Mesenchymal stem cell (in vitro differentiated cells and primary cell): ENCODE measurements around the gene CEND1.

Experiments
- DNase-seq: peaks from one replicate; pipeline ENCODE4 v3.0.0-alpha.2; 2013
- H2AFZ ChIP-seq: one replicate; pipeline ENCODE4 v1.6.1; 2013; ENCODE audit warnings: low read depth, mild to moderate bottlenecking, control low read depth, inconsistent platforms, low read length, moderate library complexity
- H2AK5ac ChIP-seq: 2 replicates; pipeline ENCODE4 v1.6.1; 2013; ENCODE audit warnings: low read length, moderate library complexity, mild to moderate bottlenecking, inconsistent platforms; ENCODE audit not compliant: severe bottlenecking
- H2BK120ac ChIP-seq: one replicate; pipeline ENCODE4 v1.6.1; 2013; ENCODE audit warnings: low read depth, mild to moderate bottlenecking, inconsistent platforms, low read length, moderate library complexity
- H2BK12ac ChIP-seq, 2 experiments: one replicate each; pipeline ENCODE4 v1.6.1; 2013; ENCODE audit warnings: inconsistent platforms in 2 of 2, low read length in 2 of 2, mild to moderate bottlenecking in 2 of 2, moderate library complexity in 2 of 2, control low read depth in 1 of 2
- H2BK15ac ChIP-seq: one replicate; pipeline ENCODE4 v1.6.1; 2013; ENCODE audit warnings: mild to moderate bottlenecking, low read depth, inconsistent platforms; ENCODE audit not compliant: poor library complexity, severe bottlenecking
- H2BK5ac ChIP-seq: 2 replicates; pipeline ENCODE4 v1.6.1; 2013; ENCODE audit warnings: low read depth, mild to moderate bottlenecking, low read length, control low read depth, inconsistent platforms; ENCODE audit not compliant: poor library complexity, severe bottlenecking
- H3K14ac ChIP-seq, 2 experiments: one replicate each; pipeline ENCODE4 v1.6.1; 2013; ENCODE audit warnings: inconsistent platforms in 2 of 2, low read length in 2 of 2, control low read depth in 1 of 2, mild to moderate bottlenecking in 1 of 2, moderate library complexity in 1 of 2
- H3K18ac ChIP-seq, 2 experiments: one replicate each; pipeline ENCODE4 v1.6.1; 2013; ENCODE audit warnings: inconsistent platforms in 2 of 2, low read length in 2 of 2, control low read depth in 1 of 2, low read depth in 1 of 2, mild to moderate bottlenecking in 1 of 2
- H3K23ac ChIP-seq, 2 experiments: one replicate each; pipeline ENCODE4 v1.6.1; 2013; ENCODE audit warnings: inconsistent platforms in 2 of 2, low read length in 2 of 2, mild to moderate bottlenecking in 2 of 2, moderate library complexity in 2 of 2, control low read depth in 1 of 2
- H3K27ac ChIP-seq: 2 replicates; pipeline ENCODE4 v1.5.1; 2013; ENCODE audit warnings: mild to moderate bottlenecking, moderate library complexity, low read length, control low read depth, inconsistent platforms; ENCODE audit not compliant: poor library complexity, severe bottlenecking
- H3K27me3 ChIP-seq, 2 experiments: 2 replicates each; pipeline versions ENCODE4 v1.6.1 to v1.7.0; 2013; ENCODE audit warnings: low read length in 2 of 2, mild to moderate bottlenecking in 2 of 2, moderate library complexity in 2 of 2, control low read depth in 1 of 2, inconsistent platforms in 1 of 2; ENCODE audit not compliant: control insufficient read depth in 1 of 2, insufficient read depth in 1 of 2
- H3K36me3 ChIP-seq, 2 experiments: 2 replicates each; pipeline versions ENCODE4 v1.6.1 to v1.7.0; 2013; ENCODE audit warnings: low read length in 2 of 2, control low read depth in 1 of 2, inconsistent platforms in 1 of 2, low read depth in 1 of 2, mild to moderate bottlenecking in 1 of 2; ENCODE audit not compliant: insufficient read depth in 2 of 2, control insufficient read depth in 1 of 2
- H3K4ac ChIP-seq, 2 experiments: one replicate each; pipeline ENCODE4 v1.6.1; 2013; ENCODE audit warnings: inconsistent platforms in 2 of 2, low read length in 2 of 2, mild to moderate bottlenecking in 2 of 2, moderate library complexity in 2 of 2, control low read depth in 1 of 2, low read depth in 1 of 2
- H3K4me1 ChIP-seq: 2 replicates; pipeline ENCODE4 v1.6.1; 2013; ENCODE audit warnings: low read depth, low read length, control low read depth; ENCODE audit not compliant: control insufficient read depth, insufficient read depth
- H3K4me2 ChIP-seq: 2 replicates; pipeline ENCODE4 v1.6.1; 2013; ENCODE audit warnings: low read length, mild to moderate bottlenecking, inconsistent platforms; ENCODE audit not compliant: poor library complexity, severe bottlenecking
- H3K4me3 ChIP-seq, 2 experiments: 2 replicates each; pipeline versions ENCODE4 v1.5.1 to v1.7.0; 2013; ENCODE audit warnings: low read length in 2 of 2, mild to moderate bottlenecking in 2 of 2, control low read depth in 1 of 2, low read depth in 1 of 2; ENCODE audit not compliant: insufficient read depth in 1 of 2
- H3K79me1 ChIP-seq: replicated peaks from 2 replicates; pipeline ENCODE4 v1.6.1; 2013; ENCODE audit warnings: mild to moderate bottlenecking, control low read depth, low read length, inconsistent platforms; ENCODE audit not compliant: poor library complexity, severe bottlenecking
- H3K9ac ChIP-seq: 2 replicates; pipeline ENCODE4 v1.7.0; 2013; ENCODE audit warnings: mild to moderate bottlenecking, low read length, moderate library complexity
- H3K9me3 ChIP-seq: 2 replicates; pipeline ENCODE4 v1.7.0; 2013; ENCODE audit warnings: mild to moderate bottlenecking, low read length; ENCODE audit not compliant: control insufficient read depth
- H4K8ac ChIP-seq: one replicate; pipeline ENCODE4 v1.6.1; 2013; ENCODE audit warnings: inconsistent platforms, mild to moderate bottlenecking, low read length, moderate library complexity
- H4K91ac ChIP-seq: one replicate; pipeline ENCODE4 v1.6.1; 2013; ENCODE audit warnings: mild to moderate bottlenecking, low read length, inconsistent platforms
- WGBS: methylation state at CpG from one replicate; pipeline ENCODE4 v1.1.7; 2013; ENCODE audit warnings: mixed read lengths; 5-methylcytosine and 5-hydroxymethylcytosine counted together

Gene CEND1

DNA sequence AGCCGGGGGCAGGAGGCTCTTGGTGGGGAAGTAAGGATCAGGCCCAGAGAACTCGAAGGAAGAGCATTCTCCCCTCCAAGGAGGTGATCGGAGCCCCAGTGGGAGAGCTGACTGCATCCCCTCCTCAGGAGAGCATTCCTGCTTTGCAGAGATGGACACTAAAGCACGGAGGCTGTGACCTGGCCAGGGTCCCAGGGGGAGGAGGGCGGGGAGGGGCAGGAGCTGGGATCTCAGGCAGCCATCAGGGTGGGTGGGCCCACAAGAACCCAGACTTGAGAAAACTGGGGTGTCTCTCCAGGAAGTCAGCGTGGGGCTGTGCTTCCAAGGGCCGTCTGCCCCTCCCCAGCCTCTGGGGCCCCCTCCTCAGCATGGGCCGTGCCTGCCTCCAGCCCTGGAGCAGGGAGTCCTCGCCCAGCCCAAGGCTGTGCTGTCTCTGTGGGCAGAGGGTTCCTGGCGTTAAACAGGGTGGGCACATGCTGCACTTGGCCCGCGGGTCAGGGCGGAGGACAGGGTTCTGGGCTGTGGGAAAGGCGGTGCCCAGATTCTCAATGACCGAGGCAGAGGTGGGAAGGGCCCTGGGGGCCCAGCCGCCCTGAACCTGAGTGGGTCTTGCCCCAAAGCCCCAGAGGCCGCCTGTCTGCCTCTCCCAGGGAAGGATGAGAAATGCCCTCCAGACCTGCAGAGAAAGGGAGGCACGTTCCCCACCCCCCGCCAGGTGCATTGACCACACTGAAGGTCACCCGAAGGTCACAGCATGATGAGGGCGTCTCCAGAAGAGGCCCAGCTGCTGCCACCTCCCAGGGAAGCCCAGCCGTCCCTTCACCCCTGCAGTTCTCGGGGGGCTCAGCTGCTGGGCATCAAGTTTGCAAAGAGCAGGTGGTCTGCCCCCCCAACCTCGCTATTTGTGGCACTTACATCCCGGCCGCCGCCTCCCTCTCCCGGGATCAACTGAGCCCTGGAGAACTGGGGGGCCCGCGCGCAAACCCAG is 643 bp downstream of the CEND1 start:
- H3K79me1 ChIP-seq: peaks cover 3% of the 10 kb centered on the region
- no peak overlapping the region for H2AFZ ChIP-seq
- no peaks in the 10 kb centered on the region for H3K9me3 ChIP-seq
- H3K27me3 ChIP-seq: peaks cover 4 to 14% of the 10 kb centered on the region in 2 experiments
- H3K4ac ChIP-seq: peak overlapping the region in 1 of 2 experiments; percentile 30
- H3K18ac ChIP-seq: no peak overlapping the region
- H3K27ac ChIP-seq: no peak overlapping the region
- peaks cover 16% of the 10 kb centered on the region for H3K4me1 ChIP-seq
- H3K9ac ChIP-seq: no peak overlapping the region
- no peak for DNase-seq
- no peak overlapping the region for H2BK12ac ChIP-seq
- no peak overlapping the region for H2BK15ac ChIP-seq
- H2BK5ac ChIP-seq: no peak overlapping the region
- peaks cover 17 to 36% of the 10 kb centered on the region in 2 experiments for H3K36me3 ChIP-seq
- no peak overlapping the region for H2BK120ac ChIP-seq
- H3K4me2 ChIP-seq: no peak overlapping the region
- H3K4me3 ChIP-seq: peak overlapping the region in 1 of 2 experiments; percentile 72
- H2AK5ac ChIP-seq: no peak overlapping the region
- H3K14ac ChIP-seq: no peak overlapping the region
- no peak overlapping the region for H4K8ac ChIP-seq
- no peak overlapping the region for H3K23ac ChIP-seq
- no peak overlapping the region for H4K91ac ChIP-seq
- WGBS: 65% methylated on average over 31 of the region's 31 CpGs

DNA sequence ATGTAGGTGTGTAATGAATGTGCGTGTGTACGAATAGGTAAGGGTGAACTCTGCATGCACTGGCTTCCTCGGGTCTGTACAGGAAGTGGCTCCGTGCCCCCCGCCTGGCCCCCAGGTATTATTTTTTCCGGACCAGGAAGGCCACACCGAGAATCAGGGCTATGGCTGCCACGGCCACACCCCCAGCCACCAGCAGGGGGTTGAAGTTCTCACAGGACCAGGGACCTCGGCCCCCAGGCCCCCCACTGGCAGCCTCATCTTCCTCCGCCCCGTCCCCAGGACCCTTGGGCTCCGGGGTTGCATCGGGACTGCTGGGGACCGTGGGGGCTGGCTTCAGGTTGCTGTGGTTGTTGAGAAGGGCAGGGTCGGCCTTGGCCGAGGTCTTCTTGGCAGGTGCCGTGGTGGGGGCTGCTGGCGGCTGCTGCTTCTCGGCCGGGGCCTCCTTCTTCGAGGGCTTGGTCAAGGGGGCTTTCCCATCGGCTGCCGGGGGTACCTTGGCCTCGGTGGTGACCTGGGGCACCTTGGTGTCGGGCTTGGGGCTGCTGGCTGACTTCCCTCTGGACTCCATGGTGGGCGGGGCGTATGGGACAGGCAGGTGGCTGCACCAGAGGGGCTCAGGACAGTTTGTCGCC is 1.8 kb downstream of the CEND1 start:
- Histone ChIP-seq H3K4me3 (no peak overlapping the region), H2AK5ac (no peak overlapping the region), H3K27me3 (peaks cover 4 to 14% of the 10 kb centered on the region in 2 experiments), H4K8ac (no peak overlapping the region), H2AFZ (no peak overlapping the region), H3K18ac (no peak overlapping the region), H3K27ac (no peak overlapping the region), H3K23ac (no peak overlapping the region), H3K4ac (no peak overlapping the region), H2BK12ac (no peak overlapping the region), H3K9me3 (no peaks in the 10 kb centered on the region), H2BK120ac (no peak overlapping the region), H4K91ac (no peak overlapping the region), H3K79me1 (peaks cover 3% of the 10 kb centered on the region), H3K4me2 (no peak overlapping the region), H3K9ac (no peak overlapping the region), H3K4me1 (peaks cover 21% of the 10 kb centered on the region), H2BK5ac (no peak overlapping the region), H2BK15ac (no peak overlapping the region), H3K14ac (no peak overlapping the region), H3K36me3 (peaks cover 7 to 25% of the 10 kb centered on the region in 2 experiments)
- no peak for DNase-seq
- 85% methylated on average over 28 of the region's 28 CpGs for WGBS

DNA sequence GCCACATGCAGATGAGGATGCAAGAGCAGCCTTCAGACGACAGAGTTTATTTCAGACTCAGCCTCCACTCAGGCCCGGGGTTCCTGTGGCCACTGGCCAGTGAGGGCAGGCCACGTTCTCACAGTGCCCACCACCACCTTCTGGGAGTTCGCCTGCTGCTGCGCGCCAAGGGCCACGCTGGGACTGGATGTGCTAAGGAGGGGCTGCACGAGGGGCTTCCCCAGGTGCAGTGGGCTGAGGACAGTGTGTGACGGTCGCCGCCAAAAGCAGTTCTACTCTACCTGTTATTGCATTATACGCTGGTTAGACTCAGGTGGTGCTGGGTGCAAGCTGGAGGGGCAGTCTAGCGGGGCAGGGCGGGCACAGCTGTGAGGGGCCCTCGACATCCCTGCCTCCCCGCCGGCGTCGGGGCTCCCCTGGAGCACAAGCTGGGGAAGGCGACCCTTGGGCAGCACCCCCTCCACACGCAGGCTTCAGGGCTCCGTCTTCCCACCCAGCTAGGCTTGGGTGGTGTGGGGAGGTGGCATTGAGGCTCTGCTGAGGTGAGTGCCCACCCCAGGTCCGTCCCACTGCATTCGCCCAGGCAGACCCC is 2.7 kb downstream of the CEND1 start:
- Histone ChIP-seq H2BK12ac (no peak overlapping the region), H4K91ac (no peak overlapping the region), H3K18ac (no peak overlapping the region), H3K27ac (no peak overlapping the region), H3K9me3 (no peaks in the 10 kb centered on the region), H3K14ac (no peak overlapping the region), H2BK15ac (no peak overlapping the region), H3K36me3 (peaks cover 6 to 15% of the 10 kb centered on the region in 2 experiments), H3K4me3 (no peak overlapping the region), H3K23ac (no peak overlapping the region), H3K27me3 (peaks cover 4 to 14% of the 10 kb centered on the region in 2 experiments), H3K4ac (peak overlapping the region in 1 of 2 experiments; percentile 35), H2BK5ac (no peak overlapping the region), H4K8ac (no peak overlapping the region), H3K9ac (no peak overlapping the region), H2AFZ (no peak overlapping the region), H3K4me1 (peaks cover 25% of the 10 kb centered on the region), H3K79me1 (no peaks in the 10 kb centered on the region), H3K4me2 (no peak overlapping the region), H2BK120ac (no peak overlapping the region), H2AK5ac (no peak overlapping the region)
- no peak for DNase-seq
- 90% methylated on average over 22 of the region's 24 CpGs for WGBS
